Measurements from ENCODE around the gene FRAS1.

Gene FRAS1

GRCh38 chr4:78343682-78344081 is 286.6 kb downstream of the FRAS1 start:
- FAIRE-seq (no peak), DNase-seq (ENCODE audit: extremely low spot score, insufficient read length, low read depth) (no peak)

GRCh38 chr4:78345237-78345636 is 288.1 kb downstream of the FRAS1 start:
- DNase-seq (ENCODE audit: extremely low spot score, insufficient read length, low read depth), result no peak
- FAIRE-seq, result no peak

- no peak for FAIRE-seq
- no peak for DNase-seq (ENCODE audit: extremely low spot score, insufficient read length, low read depth)
These were observed 289.1 kb downstream of the FRAS1 start for GRCh38 chr4:78346222-78346621.

GRCh38 chr4:78347527-78347926 is 290.4 kb downstream of the FRAS1 start:
- DNase-seq (ENCODE audit: extremely low spot score, insufficient read length, low read depth), result no peak
- FAIRE-seq, result no peak

- no peak for FAIRE-seq
These were observed 296.8 kb downstream of the FRAS1 start for GRCh38 chr4:78353921-78354320.

GRCh38 chr4:78354782-78355181 is 297.7 kb downstream of the FRAS1 start:
- no peak for FAIRE-seq
- no peak for DNase-seq (ENCODE audit: extremely low spot score, insufficient read length, low read depth)

More at GRCh38 chr4:78353921-78354320, 296.8 kb downstream of the FRAS1 start:
- no peak for DNase-seq (ENCODE audit: extremely low spot score, insufficient read length, low read depth)

GRCh38 chr4:78355306-78355705 is 298.2 kb downstream of the FRAS1 start:
- FAIRE-seq (no peak), DNase-seq (ENCODE audit: extremely low spot score, insufficient read length, low read depth) (no peak)

GRCh38 chr4:78356251-78356786 is 299.2 kb downstream of the FRAS1 start:
- FAIRE-seq, result no peak

GRCh38 chr4:78357122-78357521 is 300.0 kb downstream of the FRAS1 start:
- no peak for DNase-seq (ENCODE audit: extremely low spot score, insufficient read length, low read depth)
- FAIRE-seq, result no peak

More at GRCh38 chr4:78356251-78356786, 299.2 kb downstream of the FRAS1 start:
- no peak for DNase-seq (ENCODE audit: extremely low spot score, insufficient read length, low read depth)

- no peak for FAIRE-seq
- DNase-seq (ENCODE audit: extremely low spot score, insufficient read length, low read depth), result no peak
These were observed 303.3 kb downstream of the FRAS1 start for GRCh38 chr4:78360466-78360865.

GRCh38 chr4:78361621-78362120 is 304.5 kb downstream of the FRAS1 start:
- FAIRE-seq, result no peak

GRCh38 chr4:78362310-78362709 is 305.2 kb downstream of the FRAS1 start:
- DNase-seq (ENCODE audit: extremely low spot score, insufficient read length, low read depth), result no peak
- no peak for FAIRE-seq

More at GRCh38 chr4:78361621-78362120, 304.5 kb downstream of the FRAS1 start:
- DNase-seq (ENCODE audit: extremely low spot score, insufficient read length, low read depth), result no peak

- DNase-seq (ENCODE audit: extremely low spot score, insufficient read length, low read depth) (no peak), FAIRE-seq (no peak)
These were observed 306.0 kb downstream of the FRAS1 start for GRCh38 chr4:78363031-78363570.

- FAIRE-seq (no peak), DNase-seq (ENCODE audit: extremely low spot score, insufficient read length, low read depth) (no peak)
These were observed 312.6 kb downstream of the FRAS1 start for GRCh38 chr4:78369679-78370078.

GRCh38 chr4:78370631-78371372 is 313.7 kb downstream of the FRAS1 start:
- FAIRE-seq (no peak), DNase-seq (ENCODE audit: extremely low spot score, insufficient read length, low read depth) (no peak)

- FAIRE-seq (no peak), DNase-seq (ENCODE audit: extremely low spot score, insufficient read length, low read depth) (no peak)
These were observed 315.3 kb downstream of the FRAS1 start for GRCh38 chr4:78372355-78372988.

- FAIRE-seq (no peak), DNase-seq (ENCODE audit: extremely low spot score, insufficient read length, low read depth) (no peak)
These were observed 320.4 kb downstream of the FRAS1 start for GRCh38 chr4:78377555-78377954.

GRCh38 chr4:78379040-78379439 is 321.9 kb downstream of the FRAS1 start:
- no peak for DNase-seq (ENCODE audit: extremely low spot score, insufficient read length, low read depth)
- FAIRE-seq, result no peak

- no peak for FAIRE-seq
- DNase-seq (ENCODE audit: extremely low spot score, insufficient read length, low read depth), result no peak
These were observed 323.0 kb downstream of the FRAS1 start for GRCh38 chr4:78379991-78380729.

- DNase-seq (ENCODE audit: extremely low spot score, insufficient read length, low read depth) (no peak), FAIRE-seq (no peak)
These were observed 329.6 kb downstream of the FRAS1 start for GRCh38 chr4:78386679-78387078.
